Natural killer cell (primary cell): Measurements from ENCODE around the gene OLFML2A. TPM values are rescaled to one million over a fixed set of nuclear protein-coding genes. Genes with fewer than 3 reads are reported as not detected.
"Not testable (repeated sequence)": the region's sequence is repeated elsewhere in the genome, so short reads cannot be mapped to it uniquely, and the experiment has no call there.

Experiments
- ATAC-seq, 3 donors: fragments of 150-1000 bp in 2 of 3; fragments of 200-7000 bp in 1 of 3; cut with Tn5 transposase; 1 replicate in 1 of 3; 2 replicates in 2 of 3; pipeline ENCODE4 v1.10.0; 2021; ENCODE audit warnings: mild to moderate bottlenecking in 2 of 3, moderate library complexity in 2 of 3
- DNase-seq, 2 donors: peaks; one replicate each; pipeline versions ENCODE4 v3.0.0 to v3.0.0-alpha.2; 2013 to 2021; ENCODE audit warnings: mixed read lengths in 1 of 2
- H3K27ac ChIP-seq: one replicate; pipeline ENCODE4 v1.5.1; 2013; ENCODE audit warnings: mild to moderate bottlenecking, low read length
- H3K27me3 ChIP-seq: one replicate; pipeline ENCODE4 v1.6.1; 2013; ENCODE audit warnings: low read length; ENCODE audit not compliant: control insufficient read depth, insufficient read depth
- H3K36me3 ChIP-seq: one replicate; pipeline ENCODE4 v1.6.1; 2013; ENCODE audit warnings: low read length; ENCODE audit not compliant: control insufficient read depth, insufficient read depth
- H3K4me1 ChIP-seq: one replicate; pipeline ENCODE4 v1.6.1; 2013; ENCODE audit warnings: low read length; ENCODE audit not compliant: control insufficient read depth, insufficient read depth
- H3K4me3 ChIP-seq: one replicate; pipeline ENCODE4 v1.5.1; 2013; ENCODE audit warnings: low read length
- H3K9me3 ChIP-seq: one replicate; pipeline ENCODE4 v1.6.1; 2013; ENCODE audit warnings: low read length; ENCODE audit not compliant: control insufficient read depth, insufficient read depth
- H3K27ac Mint-ChIP-seq, 2 donors: one replicate each; pipeline ENCODE4 v1.8.0; 2022; ENCODE audit warnings: mild to moderate bottlenecking in 2 of 2, mixed read lengths in 2 of 2, moderate library complexity in 1 of 2
- H3K27me3 Mint-ChIP-seq, 2 donors: one replicate each; pipeline ENCODE4 v1.8.0; 2022; ENCODE audit warnings: low read depth in 2 of 2, mixed read lengths in 2 of 2
- H3K36me3 Mint-ChIP-seq: one replicate; pipeline ENCODE4 v1.8.0; 2022; ENCODE audit warnings: mixed read lengths
- H3K4me1 Mint-ChIP-seq, 2 donors: one replicate each; pipeline ENCODE4 v1.8.0; 2022; ENCODE audit warnings: mixed read lengths in 2 of 2
- H3K4me3 Mint-ChIP-seq: one replicate; pipeline ENCODE4 v1.8.0; 2022; ENCODE audit warnings: mild to moderate bottlenecking, moderate library complexity, mixed read lengths
- H3K9me3 Mint-ChIP-seq, 2 donors: one replicate each; pipeline ENCODE4 v1.8.0; 2022; ENCODE audit warnings: mixed read lengths in 2 of 2
- WGBS: methylation state at CpG from one replicate; pipeline ENCODE4 v1.1.7; 2013; ENCODE audit warnings: missing lambda C conversion rate; ENCODE audit not compliant: insufficient coverage; 5-methylcytosine and 5-hydroxymethylcytosine counted together
- intact Hi-C: fragments of 100-400 bp; cut with micrococcal nuclease; formaldehyde crosslinking; loops from one replicate; pipeline ENCODE4 v1.14.2; 2022
- total RNA-seq, 4 donors: library from RNA; stranded (reverse); fragments of 120-200 nt in 1 of 4; gene quantifications; one replicate each; pipeline versions ENCODE4 v1.2.3 to v1.2.4, GENCODE V29; 2013 to 2022
- TF ChIP-seq, protein P1 (sequence below): fragments of 200-600 bp; IDR thresholded peaks from one replicate; pipeline ENCODE4 v1.8.0; 2022; ENCODE audit warnings: antibody characterized with exemption

Gene OLFML2A
- total RNA-seq, 3 donors from 2014 or later (not counting 1 experiment from before 2014, with no cell fraction given), result not detected

DNA sequence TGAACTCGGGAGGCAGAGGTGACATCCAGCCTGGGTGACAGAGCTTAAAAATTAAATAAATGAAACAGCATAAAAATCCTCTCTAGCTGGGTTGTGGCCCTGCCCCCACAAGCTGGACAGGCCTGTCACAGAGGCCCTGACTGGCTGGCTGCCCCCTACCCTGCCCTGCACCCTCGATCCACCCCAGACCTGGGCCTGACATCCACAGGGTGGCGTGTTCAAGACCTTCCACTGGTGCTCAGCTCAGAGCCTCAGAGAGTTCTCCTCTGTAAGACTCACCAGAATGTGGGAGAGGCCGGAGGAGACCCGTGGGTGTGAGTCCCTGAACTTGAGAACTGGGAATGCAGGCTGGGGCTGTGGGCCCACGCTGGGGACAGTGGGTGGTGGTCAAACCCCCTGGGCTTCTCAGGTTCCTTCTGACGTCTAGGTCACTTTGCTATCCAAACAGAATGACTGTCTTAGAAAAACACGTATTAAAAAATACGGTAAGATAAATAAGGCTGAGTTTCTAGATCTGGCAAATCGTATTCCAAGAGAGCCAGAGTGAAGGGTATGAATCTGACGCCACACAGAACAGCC lies 66.6 kb downstream of the OLFML2A start:
- Mint-ChIP-seq H3K36me3 (no peaks in the 10 kb centered on the region), H3K27me3 (no peaks in the 10 kb centered on the region), H3K4me1 (no peaks in the 10 kb centered on the region), H3K4me3 (no peak overlapping the region), H3K9me3 (no peaks in the 10 kb centered on the region), H3K27ac (no peak overlapping the region)
- DNase-seq, result no peak
- Histone ChIP-seq H3K36me3 (no peaks in the 10 kb centered on the region), H3K4me3 (no peak overlapping the region), H3K27ac (no peak overlapping the region), H3K4me1 (no peaks in the 10 kb centered on the region), H3K9me3 (no peaks in the 10 kb centered on the region), H3K27me3 (peaks cover under 1% of the 10 kb centered on the region)
- ATAC-seq, result no peak
- intact Hi-C loops, result no loop called here
- 81% methylated on average over 11 of the region's 11 CpGs for WGBS
- TF ChIP-seq, protein P1, sequence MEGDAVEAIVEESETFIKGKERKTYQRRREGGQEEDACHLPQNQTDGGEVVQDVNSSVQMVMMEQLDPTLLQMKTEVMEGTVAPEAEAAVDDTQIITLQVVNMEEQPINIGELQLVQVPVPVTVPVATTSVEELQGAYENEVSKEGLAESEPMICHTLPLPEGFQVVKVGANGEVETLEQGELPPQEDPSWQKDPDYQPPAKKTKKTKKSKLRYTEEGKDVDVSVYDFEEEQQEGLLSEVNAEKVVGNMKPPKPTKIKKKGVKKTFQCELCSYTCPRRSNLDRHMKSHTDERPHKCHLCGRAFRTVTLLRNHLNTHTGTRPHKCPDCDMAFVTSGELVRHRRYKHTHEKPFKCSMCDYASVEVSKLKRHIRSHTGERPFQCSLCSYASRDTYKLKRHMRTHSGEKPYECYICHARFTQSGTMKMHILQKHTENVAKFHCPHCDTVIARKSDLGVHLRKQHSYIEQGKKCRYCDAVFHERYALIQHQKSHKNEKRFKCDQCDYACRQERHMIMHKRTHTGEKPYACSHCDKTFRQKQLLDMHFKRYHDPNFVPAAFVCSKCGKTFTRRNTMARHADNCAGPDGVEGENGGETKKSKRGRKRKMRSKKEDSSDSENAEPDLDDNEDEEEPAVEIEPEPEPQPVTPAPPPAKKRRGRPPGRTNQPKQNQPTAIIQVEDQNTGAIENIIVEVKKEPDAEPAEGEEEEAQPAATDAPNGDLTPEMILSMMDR, result no peak

DNA sequence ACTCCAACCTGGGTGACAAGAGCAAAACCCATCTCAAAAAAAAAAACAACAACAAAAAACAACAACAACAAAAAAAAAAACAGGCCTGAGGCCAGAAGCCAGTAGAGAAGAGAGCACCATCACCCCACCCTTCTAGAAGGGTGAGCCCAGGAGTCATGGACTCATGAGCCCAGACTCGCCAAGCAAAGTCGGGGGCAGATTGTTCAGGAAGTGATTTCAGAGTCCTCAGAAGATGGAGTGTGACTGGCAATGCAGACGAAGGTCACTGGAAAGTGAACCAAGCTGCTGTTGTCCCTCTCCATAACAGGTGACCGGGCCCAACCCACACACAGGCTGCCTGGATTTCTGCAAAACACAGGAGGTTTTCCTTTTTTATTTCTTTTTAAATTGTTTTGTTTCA lies 67.4 kb downstream of the OLFML2A start:
- WGBS, result 64% methylated on average over 3 of the region's 4 CpGs
- H3K4me3 Mint-ChIP-seq, result no peak overlapping the region
- no peak overlapping the region for H3K27ac ChIP-seq

DNA sequence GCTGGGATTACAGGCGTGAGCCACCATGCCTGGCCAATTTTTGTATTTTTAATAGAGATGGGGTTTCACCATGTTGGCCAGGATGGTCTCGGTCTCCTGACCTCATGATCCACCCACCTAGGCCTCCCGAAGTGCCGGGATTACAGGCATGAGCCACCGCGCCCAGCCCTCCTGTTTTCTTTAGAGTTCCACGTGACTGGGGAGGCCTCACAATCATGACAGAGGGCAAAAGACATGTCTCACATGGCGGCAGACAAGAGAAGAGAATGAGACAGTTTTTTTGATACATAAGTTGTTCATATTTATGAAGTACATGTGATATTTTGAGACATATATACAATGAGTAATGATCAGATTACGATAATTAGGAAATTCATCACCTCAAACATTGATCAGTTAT lies 69.5 kb downstream of the OLFML2A start:
- WGBS, result 91% methylated on average over 7 of the region's 9 CpGs
- not testable (repeated sequence) for H3K4me1 Mint-ChIP-seq

More for the DNA sequence above, 67.4 kb downstream of the OLFML2A start:
- H3K4me1 Mint-ChIP-seq, result no peaks in the 10 kb centered on the region
- H3K9me3 ChIP-seq, result no peaks in the 10 kb centered on the region
- no peak for ATAC-seq
- H3K9me3 Mint-ChIP-seq, result no peaks in the 10 kb centered on the region
- TF ChIP-seq, protein P1, result no peak
- no peaks in the 10 kb centered on the region for H3K36me3 ChIP-seq
- no peak overlapping the region for H3K4me3 ChIP-seq
- no peaks in the 10 kb centered on the region for H3K36me3 Mint-ChIP-seq
- no peaks in the 10 kb centered on the region for H3K27me3 Mint-ChIP-seq
- intact Hi-C loops, result no loop called here
- H3K4me1 ChIP-seq, result no peaks in the 10 kb centered on the region
- H3K27ac Mint-ChIP-seq, result no peak overlapping the region
- peaks cover 3% of the 10 kb centered on the region for H3K27me3 ChIP-seq
- DNase-seq, result no peak

DNA sequence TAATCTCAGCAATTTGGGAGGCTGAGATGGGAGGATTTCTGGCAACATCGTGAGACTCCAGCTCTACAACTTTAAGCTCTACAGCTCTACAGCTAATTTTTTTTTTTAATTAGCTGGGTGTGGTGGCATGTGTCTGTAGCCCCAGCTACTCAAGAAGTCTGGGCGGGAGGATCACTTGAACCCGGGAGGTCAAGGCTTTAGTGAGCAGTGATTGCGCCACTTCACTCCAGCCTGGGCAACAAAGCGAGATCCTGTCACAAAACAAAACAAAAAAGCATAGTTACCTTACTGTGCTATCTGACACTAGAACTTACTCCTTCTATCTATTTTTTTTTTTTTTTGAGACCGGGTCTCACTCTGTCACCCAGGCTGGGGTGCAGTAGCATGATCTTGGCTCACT lies 70.0 kb downstream of the OLFML2A start:
- no peaks in the 10 kb centered on the region for H3K36me3 ChIP-seq
- no peak overlapping the region for H3K27ac Mint-ChIP-seq
- H3K9me3 ChIP-seq, result no peaks in the 10 kb centered on the region
- intact Hi-C loops, result no loop called here
- H3K27me3 ChIP-seq, result peaks cover 3% of the 10 kb centered on the region
- H3K36me3 Mint-ChIP-seq, result no peaks in the 10 kb centered on the region
- ATAC-seq (no peak), DNase-seq (no peak)
- H3K27me3 Mint-ChIP-seq, result no peaks in the 10 kb centered on the region
- H3K9me3 Mint-ChIP-seq, result no peaks in the 10 kb centered on the region
- no peak overlapping the region for H3K4me3 ChIP-seq
- no peak overlapping the region for H3K27ac ChIP-seq
- H3K4me3 Mint-ChIP-seq, result no peak overlapping the region
- H3K4me1 ChIP-seq, result peaks cover 5% of the 10 kb centered on the region
- TF ChIP-seq, protein P1, result no peak
- peaks cover 7 to 8% of the 10 kb centered on the region in 2 donors for H3K4me1 Mint-ChIP-seq
- WGBS, result 95% methylated on average over 5 of the region's 6 CpGs

More for the DNA sequence above, 69.5 kb downstream of the OLFML2A start:
- DNase-seq, H3K27me3 Mint-ChIP-seq, H3K27ac Mint-ChIP-seq, H3K27me3 ChIP-seq, H3K36me3 Mint-ChIP-seq, H3K4me1 ChIP-seq, H3K9me3 Mint-ChIP-seq, H3K4me3 ChIP-seq, H3K9me3 ChIP-seq, H3K36me3 ChIP-seq, H3K27ac ChIP-seq, ATAC-seq, intact Hi-C loops, H3K4me3 Mint-ChIP-seq: not testable (repeated sequence)
